ENCODE measurements around the gene FGF23.

Gene FGF23

DNA sequence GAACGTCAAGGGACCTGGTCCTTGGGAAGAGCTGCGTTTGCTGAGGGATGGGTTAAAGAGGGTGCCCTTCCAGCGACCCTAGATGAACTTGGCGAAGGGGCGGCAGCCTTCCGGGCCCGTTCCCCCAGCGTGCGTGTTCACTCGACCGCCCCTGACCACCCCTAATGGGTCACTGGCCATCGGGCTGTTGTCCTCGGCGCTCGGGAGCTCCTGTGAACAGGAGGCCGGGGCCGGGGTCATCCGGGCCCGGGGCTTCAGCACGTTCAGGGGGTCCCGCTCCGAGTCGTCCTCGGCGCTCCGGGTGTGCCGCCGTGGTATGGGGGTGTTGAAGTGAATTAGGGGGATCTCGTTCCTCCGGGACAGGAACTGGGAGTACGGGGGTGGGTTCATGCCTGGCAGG is 9.2 kb downstream of the FGF23 start:
- no peak for DNase-seq (ENCODE audit: low read depth)
- TF ChIP-seq, protein P1, sequence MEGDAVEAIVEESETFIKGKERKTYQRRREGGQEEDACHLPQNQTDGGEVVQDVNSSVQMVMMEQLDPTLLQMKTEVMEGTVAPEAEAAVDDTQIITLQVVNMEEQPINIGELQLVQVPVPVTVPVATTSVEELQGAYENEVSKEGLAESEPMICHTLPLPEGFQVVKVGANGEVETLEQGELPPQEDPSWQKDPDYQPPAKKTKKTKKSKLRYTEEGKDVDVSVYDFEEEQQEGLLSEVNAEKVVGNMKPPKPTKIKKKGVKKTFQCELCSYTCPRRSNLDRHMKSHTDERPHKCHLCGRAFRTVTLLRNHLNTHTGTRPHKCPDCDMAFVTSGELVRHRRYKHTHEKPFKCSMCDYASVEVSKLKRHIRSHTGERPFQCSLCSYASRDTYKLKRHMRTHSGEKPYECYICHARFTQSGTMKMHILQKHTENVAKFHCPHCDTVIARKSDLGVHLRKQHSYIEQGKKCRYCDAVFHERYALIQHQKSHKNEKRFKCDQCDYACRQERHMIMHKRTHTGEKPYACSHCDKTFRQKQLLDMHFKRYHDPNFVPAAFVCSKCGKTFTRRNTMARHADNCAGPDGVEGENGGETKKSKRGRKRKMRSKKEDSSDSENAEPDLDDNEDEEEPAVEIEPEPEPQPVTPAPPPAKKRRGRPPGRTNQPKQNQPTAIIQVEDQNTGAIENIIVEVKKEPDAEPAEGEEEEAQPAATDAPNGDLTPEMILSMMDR (conservative IDR thresholded peaks at IDR 0.05; ENCODE audit: low read length) = no peak
- no peak overlapping the region for H3K4me3 ChIP-seq (ENCODE audit: low read length)

DNA sequence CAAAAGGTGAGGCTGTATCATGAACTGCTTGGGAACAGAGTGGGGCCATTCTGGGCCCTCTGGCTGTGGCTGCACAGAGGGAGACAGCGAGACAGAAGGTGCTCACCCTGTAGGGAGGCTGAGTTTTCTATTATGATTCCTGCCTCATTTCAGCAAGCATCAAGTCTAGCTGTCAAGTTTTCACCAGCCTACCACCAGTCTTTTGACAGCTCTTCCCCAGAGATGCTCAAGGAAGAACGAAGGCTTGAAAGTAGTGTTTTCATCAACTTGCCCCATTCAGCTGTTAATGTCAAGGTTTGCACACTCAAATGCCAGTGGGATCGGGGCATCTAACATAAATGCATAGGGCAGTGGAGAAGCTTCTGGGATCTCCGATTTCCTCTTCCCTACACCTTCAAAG is 10.0 kb downstream of the FGF23 start:
- no peak for DNase-seq (ENCODE audit: low read depth)
- TF ChIP-seq, protein P1 (conservative IDR thresholded peaks at IDR 0.05; ENCODE audit: low read length) = no peak
- H3K4me3 ChIP-seq (ENCODE audit: low read length) = no peak overlapping the region

DNA sequence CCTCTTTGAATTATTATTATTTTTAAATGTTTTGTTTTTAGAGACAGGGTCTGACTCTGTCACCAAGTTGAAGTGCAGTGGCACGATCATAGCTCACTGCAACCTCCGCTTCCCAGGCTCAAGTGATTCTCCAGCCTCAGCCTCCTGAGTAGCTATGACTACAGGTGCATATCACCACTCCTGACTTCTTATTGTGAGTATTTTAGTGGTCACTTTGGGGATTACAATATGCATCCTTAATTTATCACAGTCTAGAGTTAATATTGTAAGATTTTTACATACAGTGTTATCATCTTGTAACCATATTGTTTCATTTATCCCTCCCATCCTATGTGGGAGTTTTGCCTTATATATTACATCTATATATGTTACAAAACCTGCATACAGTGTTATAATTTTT is 13.4 kb downstream of the FGF23 start:
- DNase-seq (ENCODE audit: low read depth) = no peak
- TF ChIP-seq, protein P1 (conservative IDR thresholded peaks at IDR 0.05; ENCODE audit: low read length) = no peak
- H3K4me3 ChIP-seq (ENCODE audit: low read length) = no peak overlapping the region

GRCh38 chr12:4356041-4356327 is 23.5 kb downstream of the FGF23 start:
- TF ChIP-seq, protein P1 (conservative IDR thresholded peaks at IDR 0.05; ENCODE audit: low read length) = peak; percentile 47
- peak; percentile 3 for DNase-seq (ENCODE audit: low read depth)
- H3K4me3 ChIP-seq (ENCODE audit: low read length) = no peak overlapping the region

- no peak for DNase-seq (ENCODE audit: low read depth)
- TF ChIP-seq, protein P1 (conservative IDR thresholded peaks at IDR 0.05; ENCODE audit: low read length) = no peak
- no peak overlapping the region for H3K4me3 ChIP-seq (ENCODE audit: low read length)
Measured at GRCh38 chr12:4355156-4356040, 24.1 kb downstream of the FGF23 start.

DNA sequence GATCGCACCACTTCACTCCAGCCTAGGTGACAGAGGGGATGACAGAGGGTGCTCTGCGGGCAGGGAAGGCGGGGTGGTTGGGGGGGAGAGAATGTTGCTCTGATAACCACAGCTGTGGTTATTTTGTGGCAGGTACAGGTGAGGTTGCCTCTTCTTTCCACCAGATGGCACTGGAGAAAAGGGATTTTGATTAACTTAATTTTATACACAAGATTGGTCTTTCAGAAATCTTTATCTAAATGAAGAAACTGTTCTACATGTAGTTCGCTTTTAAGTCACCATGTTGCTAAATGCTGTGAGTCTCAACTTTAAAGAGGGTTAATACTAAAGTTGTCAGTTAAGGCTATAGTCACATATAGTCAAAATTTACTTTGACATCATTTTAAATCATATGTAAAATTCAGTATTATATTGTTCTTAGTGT is 25.7 kb downstream of the FGF23 start:
- TF ChIP-seq, protein P1 (conservative IDR thresholded peaks at IDR 0.05; ENCODE audit: low read length) = peak; percentile 32; the same call in 1 of the 2 replicates
- no peak for DNase-seq (ENCODE audit: low read depth)
- no peak overlapping the region for H3K4me3 ChIP-seq (ENCODE audit: low read length)

GRCh38 chr12:4346931-4347330 is 32.6 kb downstream of the FGF23 start:
- no peak for DNase-seq (ENCODE audit: low read depth)
- TF ChIP-seq, protein P1 (conservative IDR thresholded peaks at IDR 0.05; ENCODE audit: low read length) = no peak
- no peak overlapping the region for H3K4me3 ChIP-seq (ENCODE audit: low read length)

Measured in AG10803 (cell line).